ENCODE results near the gene HSFX4. TPM values are rescaled to one million over a fixed set of nuclear protein-coding genes. Genes with fewer than 3 reads are reported as not detected.
A peak's percentile ranks its signal among the peaks of the same experiment; 100 is the strongest.

Gene HSFX4
- total and polyA plus RNA-seq, 2 of the 13 experiments (the other 11 are each of a cell fraction or from before 2014, with no cell fraction given) = not detected

- DNase-seq (ENCODE audit: low spot score) (peak; percentile 23), FAIRE-seq (peak; percentile 95), ATAC-seq (peak; percentile 90)
- H3K9ac ChIP-seq (ENCODE audit: insufficient read depth, low read depth, low read length) = no peak overlapping the region
- TF ChIP-seq CTCF (CRISPR knock-in tag; IDR thresholded peaks at IDR 0.05) = peak; percentile 82
- TF ChIP-seq SNRNP70 (IDR thresholded peaks at IDR 0.05; ENCODE audit: low read depth, low read length) = no peak
- TF ChIP-seq SMC3 (IDR thresholded peaks at IDR 0.05; ENCODE audit: low read length) = peak; percentile 35
- peak; percentile 77; the same call in 1 of the 2 replicates for TF ChIP-seq ZFP36L1 (CRISPR knock-in tag; IDR thresholded peaks at IDR 0.05)
- peak; percentile 86 for TF ChIP-seq STAG1 (CRISPR knock-in tag; IDR thresholded peaks at IDR 0.05)
- no peak for TF ChIP-seq PHF21A (CRISPR knock-in tag; IDR thresholded peaks at IDR 0.05)
- TF ChIP-seq MXI1 (IDR thresholded peaks at IDR 0.05; ENCODE audit: borderline replicate concordance, low read depth, low read length) = no peak
- TF ChIP-seq RNF219 (CRISPR knock-in tag; IDR thresholded peaks at IDR 0.05) = no peak
- no peak overlapping the region for H3K4me3 ChIP-seq (replicated peaks in 1 of 3; ENCODE audit: insufficient read depth in 1 of 3, low read depth in 2 of 3, low read length in 3 of 3)
- no peaks in the 10 kb centered on the region for H3K79me2 ChIP-seq (ENCODE audit: insufficient read depth, low read length)
- H3K4me1 ChIP-seq (ENCODE audit: insufficient read depth, low read length) = no peaks in the 10 kb centered on the region
- 54% methylated on average over 6 of the region's 9 CpGs for WGBS (ENCODE audit: low lambda C conversion rate)
- H2AFZ ChIP-seq (ENCODE audit: low read length) = no peak overlapping the region
- ChIA-PET CTCF (ENCODE audit: low intra/inter-chr PET ratio, low total read pairs) (interaction anchor here (0.8 kb wide), 1 partner anchor 523 kb away, joined by 4 read pairs; no protein-coding TSS in a partner anchor), POLR2A (no interaction called here)
- no peaks in the 10 kb centered on the region for H4K20me1 ChIP-seq (ENCODE audit: insufficient read depth, low read length)
- no peaks in the 10 kb centered on the region for H3K27me3 ChIP-seq (ENCODE audit: control insufficient read depth in 1 of 2, insufficient read depth in 2 of 2, low read length in 2 of 2)
- no peak overlapping the region for H3K4me2 ChIP-seq (ENCODE audit: low read depth, low read length)
- no peak overlapping the region for H3K27ac ChIP-seq (ENCODE audit: extremely low read length, insufficient read depth, low read length)
- BruUV-seq (replicated peaks) = no TSS peak
- in situ Hi-C loops (cut with HindIII; ENCODE audit: extremely low pct_ligation_motif_present, low pct_unique_long_range_greater_than_20kb) = loop anchor here (25.0 kb wide), 3 partner anchors 399 to 724 kb away; partner anchors contain the start of genes MAMLD1 and MTMR1
- no peaks in the 10 kb centered on the region; a peak in 1 of 5 replicates for H3K36me3 ChIP-seq (replicated peaks in 1 of 2; ENCODE audit: control insufficient read depth in 1 of 2, insufficient read depth in 2 of 2, low read length in 2 of 2)
- intact Hi-C loops (cut with micrococcal nuclease; ENCODE audit: unreplicated experiment) = loop anchor here (2.0 kb wide), 2 partner anchors 88 to 522 kb away; no protein-coding TSS in a partner anchor
- H3K9me3 ChIP-seq (ENCODE audit: low read length) = no peaks in the 10 kb centered on the region
These were observed 33.7 kb downstream of the HSFX4 start for GRCh38 chrX:149962859-149963757.

Measured in HepG2 (cell line).